B cell (primary cell): Measurements from ENCODE around the gene ZBTB8B. TPM values are rescaled to one million over a fixed set of nuclear protein-coding genes. Genes with fewer than 3 reads are reported as not detected.
A peak's percentile ranks its signal among the peaks of the same experiment; 100 is the strongest.

Experiments used
- ATAC-seq: fragments of 200-7000 bp; cut with Tn5 transposase; one replicate; pipeline ENCODE4 v1.10.0; 2021; ENCODE audit warnings: low read depth, mild to moderate bottlenecking, moderate number of reproducible peaks, moderate library complexity
- CTCF ChIA-PET: fragments of 350-600 bp; sonication (Branson Sonifier 250); formaldehyde crosslinking; loops from one replicate; lab custom pipeline; 2021; ENCODE audit warnings: antibody characterized with exemption, inconsistent platforms; lab: Charles Lee
- POLR2A ChIA-PET: fragments of 350-600 bp; sonication (Branson Sonifier 250); formaldehyde crosslinking; loops from one replicate; lab custom pipeline; 2021; ENCODE audit warnings: antibody characterized with exemption; lab: Charles Lee
- DNase-seq: peaks from one replicate; pipeline ENCODE4 v3.0.0; 2013
- H2AFZ ChIP-seq: 2 replicates; pipeline ENCODE4 v1.6.1; 2012; ENCODE audit warnings: mild to moderate bottlenecking, low read depth, low read length; ENCODE audit not compliant: insufficient read depth, poor library complexity, severe bottlenecking
- H3K27ac ChIP-seq, 2 donors: 1 replicate in 1 of 2; 2 replicates in 1 of 2; pipeline ENCODE4 v1.5.1; 2012 to 2013; ENCODE audit warnings: low read length in 2 of 2, mild to moderate bottlenecking in 2 of 2, moderate library complexity in 1 of 2
- H3K27me3 ChIP-seq, 4 experiments: fragments of 200-600 bp in 1 of 4; sonication (generic) in 1 of 4; replicated peaks in 1 of 4; 1 replicate in 2 of 4; 2 replicates in 2 of 4; pipeline versions ENCODE4 v1.6.1 to v1.7.0; 2013 to 2016; ENCODE audit warnings: low read length in 3 of 4, mild to moderate bottlenecking in 2 of 4, mixed read lengths in 1 of 4, moderate library complexity in 1 of 4; ENCODE audit not compliant: insufficient read depth in 4 of 4, control insufficient read depth in 3 of 4; ENCODE audit errors: control extremely low read depth in 1 of 4
- H3K36me3 ChIP-seq, 2 experiments: replicated peaks in 1 of 2; 1 replicate in 1 of 2; 2 replicates in 1 of 2; pipeline versions ENCODE4 v1.6.1 to v1.7.1; 2013; ENCODE audit warnings: low read length in 1 of 2; ENCODE audit not compliant: insufficient read depth in 2 of 2, control insufficient read depth in 1 of 2; ENCODE audit errors: control extremely low read depth in 1 of 2, extremely low read depth in 1 of 2
- H3K4me1 ChIP-seq, 2 donors: fragments of 200-600 bp in 1 of 2; sonication (generic) in 1 of 2; 1 replicate in 1 of 2; 2 replicates in 1 of 2; pipeline versions ENCODE4 v1.5.1 to v1.6.1; 2013 to 2017; ENCODE audit warnings: low read length in 2 of 2; ENCODE audit not compliant: control insufficient read depth in 2 of 2, insufficient read depth in 2 of 2
- H3K4me2 ChIP-seq: replicated peaks from 2 replicates; pipeline ENCODE3; 2012; ENCODE audit warnings: mild to moderate bottlenecking, low read depth, low read length; ENCODE audit not compliant: poor library complexity, severe bottlenecking
- H3K4me3 ChIP-seq, 5 experiments: fragments of 200-600 bp in 1 of 5; sonication (generic) in 1 of 5; 1 replicate in 3 of 5; 2 replicates in 2 of 5; pipeline versions ENCODE4 v1.5.1 to v1.7.0; 2011 to 2016; ENCODE audit warnings: low read length in 4 of 5, mild to moderate bottlenecking in 4 of 5, low read depth in 2 of 5, control low read depth in 1 of 5, moderate library complexity in 1 of 5; ENCODE audit not compliant: insufficient read depth in 1 of 5; ENCODE audit errors: control extremely low read depth in 1 of 5, extremely low read depth in 1 of 5
- H3K79me2 ChIP-seq: fragments of 200-600 bp; sonication (generic); one replicate; pipeline ENCODE4 v1.6.0; 2016; ENCODE audit warnings: low read length; ENCODE audit not compliant: control insufficient read depth, insufficient read depth
- H3K9ac ChIP-seq: fragments of 200-600 bp; sonication (generic); 2 replicates; pipeline ENCODE4 v1.6.1; 2017; ENCODE audit warnings: mild to moderate bottlenecking, low read length, moderate library complexity
- H3K9me3 ChIP-seq, 3 donors: one replicate each; pipeline versions ENCODE4 v1.6.1 to v1.7.1; 2013; ENCODE audit warnings: low read length in 2 of 3; ENCODE audit not compliant: control insufficient read depth in 2 of 3, insufficient read depth in 1 of 3; ENCODE audit errors: control extremely low read depth in 1 of 3
- H4K20me1 ChIP-seq: 2 replicates; pipeline ENCODE4 v1.6.0; 2012; ENCODE audit warnings: mild to moderate bottlenecking, low read length; ENCODE audit not compliant: insufficient read depth, control insufficient read depth, poor library complexity, severe bottlenecking
- H3K27ac Mint-ChIP-seq: one replicate; pipeline ENCODE4 v1.8.0; 2021; ENCODE audit warnings: mixed read lengths
- H3K27me3 Mint-ChIP-seq: one replicate; pipeline ENCODE4 v1.8.0; 2021; ENCODE audit warnings: mixed read lengths
- H3K4me1 Mint-ChIP-seq: one replicate; pipeline ENCODE4 v1.8.0; 2021; ENCODE audit warnings: mixed read lengths
- H3K4me3 Mint-ChIP-seq: one replicate; pipeline ENCODE4 v1.8.0; 2021; ENCODE audit warnings: mixed read lengths
- H3K9me3 Mint-ChIP-seq: one replicate; pipeline ENCODE4 v1.8.0; 2022; ENCODE audit warnings: mixed read lengths; ENCODE audit not compliant: insufficient read depth
- EZH2 ChIP-seq: IDR thresholded peaks from 2 replicates; pipeline ENCODE4 v1.6.1; 2012; ENCODE audit warnings: borderline replicate concordance, low read depth, mild to moderate bottlenecking, moderate library complexity, low read length; ENCODE audit not compliant: insufficient read depth, poor library complexity, severe bottlenecking
- WGBS: methylation state at CpG from one replicate; pipeline ENCODE4 v1.1.5; 2013; ENCODE audit warnings: missing lambda C conversion rate; ENCODE audit not compliant: insufficient coverage; 5-methylcytosine and 5-hydroxymethylcytosine counted together
- intact Hi-C: fragments of 100-400 bp; cut with micrococcal nuclease; formaldehyde crosslinking; loops from one replicate; pipeline ENCODE4 v1.10.0; 2022
- polyA plus RNA-seq: library from polyadenylated mRNA; depleted of rRNA; stranded (reverse); fragments of >200 nt; gene quantifications from 2 replicates; pipeline ENCODE4 v1.2.3, GENCODE V29; 2012
- total RNA-seq, 2 donors: library from RNA; stranded (reverse); fragments of 120-200 nt in 1 of 2; gene quantifications; 1 replicate in 1 of 2; 2 replicates in 1 of 2; pipeline versions ENCODE4 v1.2.3 to v1.2.4, GENCODE V29; 2013 to 2022
- TF ChIP-seq, protein P1 (sequence below): fragments of 200-600 bp; IDR thresholded peaks from one replicate; pipeline ENCODE4 v1.8.0; 2022; ENCODE audit warnings: antibody characterized with exemption, mild to moderate bottlenecking

Gene ZBTB8B
- total and polyA plus RNA-seq, 2 donors (not counting 1 experiment from before 2014, with no cell fraction given), result 0.02 TPM; not detected in 1

DNA sequence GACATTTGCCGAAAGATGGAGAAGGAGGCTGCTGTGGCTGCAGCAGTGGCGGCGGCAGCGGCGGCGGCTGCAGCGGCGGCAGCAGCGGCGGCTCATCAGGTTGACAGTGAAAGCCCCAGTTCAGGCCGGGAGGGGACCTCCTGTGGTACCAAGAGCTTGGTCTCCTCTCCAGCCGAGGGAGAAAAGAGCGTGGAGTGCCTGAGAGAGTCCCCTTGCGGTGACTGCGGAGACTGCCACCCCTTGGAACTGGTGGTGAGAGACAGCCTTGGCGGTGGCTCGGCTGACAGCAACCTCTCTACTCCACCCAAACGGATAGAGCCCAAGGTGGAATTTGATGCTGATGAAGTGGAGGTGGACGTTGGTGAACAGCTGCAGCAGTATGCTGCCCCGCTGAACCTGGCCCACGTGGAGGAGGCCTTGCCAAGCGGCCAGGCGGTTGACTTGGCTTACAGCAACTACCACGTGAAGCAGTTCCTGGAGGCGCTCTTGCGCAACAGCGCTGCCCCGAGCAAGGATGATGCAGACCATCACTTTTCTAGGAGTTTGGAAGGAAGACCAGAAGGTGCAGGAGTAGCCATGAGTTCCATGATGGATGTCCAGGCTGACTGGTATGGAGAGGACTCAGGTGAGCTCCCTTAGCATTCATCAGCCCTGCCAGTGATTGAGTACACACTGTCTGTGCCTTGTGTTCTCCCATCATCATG, 6.3 kb downstream of the ZBTB8B start:
- H3K27ac Mint-ChIP-seq, result no peak overlapping the region
- Histone ChIP-seq H3K27ac (no peak overlapping the region), H3K4me1 (no peaks in the 10 kb centered on the region), H3K27me3 (peaks cover 0 to 41% (median 13%) of the 10 kb centered on the region in 4 experiments), H2AFZ (no peak overlapping the region), H3K4me2 (no peak overlapping the region), H3K9ac (no peak overlapping the region), H3K9me3 (peaks cover 0 to 6% (median 0%) of the 10 kb centered on the region in 3 donors), H3K4me3 (no peak overlapping the region), H4K20me1 (no peaks in the 10 kb centered on the region), H3K36me3 (no peaks in the 10 kb centered on the region), H3K79me2 (no peaks in the 10 kb centered on the region)
- H3K27me3 Mint-ChIP-seq, result peaks cover 27% of the 10 kb centered on the region
- ATAC-seq (no peak), DNase-seq (peak; percentile 32)
- no peaks in the 10 kb centered on the region for H3K9me3 Mint-ChIP-seq
- ChIA-PET CTCF (interaction anchor here (0.6 to 1.2 kb wide), 2 partner anchors 24 to 71 kb away, joined by 3 read pairs; no protein-coding TSS in a partner anchor), POLR2A (interaction anchor here (0.7 kb wide), 1 partner anchor 287 kb away, joined by 4 read pairs; no protein-coding TSS in a partner anchor)
- H3K4me1 Mint-ChIP-seq, result peaks cover 1% of the 10 kb centered on the region
- intact Hi-C loops, result no loop called here
- H3K4me3 Mint-ChIP-seq, result no peak overlapping the region
- 61% methylated on average over 24 of the region's 28 CpGs for WGBS
- TF ChIP-seq EZH2, result no peak
- TF ChIP-seq, protein P1, sequence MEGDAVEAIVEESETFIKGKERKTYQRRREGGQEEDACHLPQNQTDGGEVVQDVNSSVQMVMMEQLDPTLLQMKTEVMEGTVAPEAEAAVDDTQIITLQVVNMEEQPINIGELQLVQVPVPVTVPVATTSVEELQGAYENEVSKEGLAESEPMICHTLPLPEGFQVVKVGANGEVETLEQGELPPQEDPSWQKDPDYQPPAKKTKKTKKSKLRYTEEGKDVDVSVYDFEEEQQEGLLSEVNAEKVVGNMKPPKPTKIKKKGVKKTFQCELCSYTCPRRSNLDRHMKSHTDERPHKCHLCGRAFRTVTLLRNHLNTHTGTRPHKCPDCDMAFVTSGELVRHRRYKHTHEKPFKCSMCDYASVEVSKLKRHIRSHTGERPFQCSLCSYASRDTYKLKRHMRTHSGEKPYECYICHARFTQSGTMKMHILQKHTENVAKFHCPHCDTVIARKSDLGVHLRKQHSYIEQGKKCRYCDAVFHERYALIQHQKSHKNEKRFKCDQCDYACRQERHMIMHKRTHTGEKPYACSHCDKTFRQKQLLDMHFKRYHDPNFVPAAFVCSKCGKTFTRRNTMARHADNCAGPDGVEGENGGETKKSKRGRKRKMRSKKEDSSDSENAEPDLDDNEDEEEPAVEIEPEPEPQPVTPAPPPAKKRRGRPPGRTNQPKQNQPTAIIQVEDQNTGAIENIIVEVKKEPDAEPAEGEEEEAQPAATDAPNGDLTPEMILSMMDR, result peak; percentile 18

DNA sequence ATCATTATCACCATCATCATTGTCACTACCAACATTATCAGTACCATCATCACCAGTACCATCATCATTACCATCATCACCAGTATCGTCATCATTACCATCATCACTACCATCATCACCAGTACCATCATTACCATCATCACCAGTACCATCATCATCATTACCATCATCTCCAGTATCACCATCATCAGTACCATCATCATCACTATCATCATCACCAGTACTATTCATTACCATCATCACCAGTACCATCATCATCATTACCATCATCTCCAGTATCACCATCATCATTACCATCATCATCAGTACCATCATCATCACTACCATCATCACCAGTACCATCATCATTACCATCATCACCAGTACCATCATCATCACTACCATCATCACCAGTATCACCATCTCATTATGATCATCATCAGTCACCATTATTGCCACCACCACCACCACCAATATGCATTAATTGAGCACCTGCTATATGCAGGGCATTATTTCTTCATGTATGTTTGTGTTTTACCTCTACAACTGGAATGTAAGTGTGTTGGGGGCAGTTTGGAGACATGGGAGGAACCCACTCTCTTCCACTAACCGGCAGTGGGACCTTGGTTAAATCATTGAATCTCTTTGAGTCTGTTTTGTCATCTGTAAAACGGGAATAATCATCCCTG, 7.0 kb downstream of the ZBTB8B start:
- no peak overlapping the region for H2AFZ ChIP-seq
- no peak overlapping the region for H3K9ac ChIP-seq
- no peaks in the 10 kb centered on the region for H3K36me3 ChIP-seq
- H3K4me2 ChIP-seq, result no peak overlapping the region
- peaks cover 30% of the 10 kb centered on the region for H3K27me3 Mint-ChIP-seq
- 94% methylated on average over 1 of the region's 3 CpGs for WGBS
- ATAC-seq, result no peak
- no peak overlapping the region for H3K27ac ChIP-seq
- no peak overlapping the region for H3K27ac Mint-ChIP-seq
- DNase-seq, result no peak
- no peaks in the 10 kb centered on the region for H3K9me3 Mint-ChIP-seq
- ChIA-PET POLR2A (no interaction called here), CTCF (no interaction called here)
- H3K4me3 Mint-ChIP-seq, result no peak overlapping the region
- no peak overlapping the region for H3K4me3 ChIP-seq
- intact Hi-C loops, result no loop called here
- peaks cover 0 to 6% (median 0%) of the 10 kb centered on the region in 3 donors for H3K9me3 ChIP-seq
- H3K27me3 ChIP-seq, result peaks cover 0 to 37% (median 11%) of the 10 kb centered on the region in 4 experiments
- H3K4me1 ChIP-seq, result no peaks in the 10 kb centered on the region
- H4K20me1 ChIP-seq, result no peaks in the 10 kb centered on the region
- no peaks in the 10 kb centered on the region for H3K79me2 ChIP-seq
- no peaks in the 10 kb centered on the region for H3K4me1 Mint-ChIP-seq
- TF ChIP-seq, protein P1, result no peak
- TF ChIP-seq EZH2, result no peak
